Mesodermal cell (in vitro differentiated cells): ENCODE data around the gene IGLL5.
"Not testable (repeated sequence)": the region's sequence is repeated elsewhere in the genome, so short reads cannot be mapped to it uniquely, and the experiment has no call there.

Source experiments
- H3K27ac ChIP-seq: 2 replicates; pipeline ENCODE4 v1.7.0; 2013; ENCODE audit warnings: mild to moderate bottlenecking, low read depth, low read length, moderate library complexity; ENCODE audit not compliant: severe bottlenecking
- H3K36me3 ChIP-seq: 2 replicates; pipeline ENCODE4 v1.7.1; 2013; ENCODE audit warnings: mild to moderate bottlenecking, low read length, moderate library complexity; ENCODE audit not compliant: control insufficient read depth, insufficient read depth
- H3K4me1 ChIP-seq: one replicate; pipeline ENCODE4 v1.7.1; 2013; ENCODE audit warnings: mild to moderate bottlenecking, low read length; ENCODE audit not compliant: insufficient read depth, control insufficient read depth, poor library complexity, severe bottlenecking
- H3K4me3 ChIP-seq: 2 replicates; pipeline ENCODE4 v1.7.0; 2013; ENCODE audit warnings: low read length, control low read depth, mild to moderate bottlenecking; ENCODE audit not compliant: insufficient read depth, poor library complexity, severe bottlenecking; ENCODE audit errors: extremely low read depth
- H3K9me3 ChIP-seq: 2 replicates; pipeline ENCODE4 v1.7.1; 2013; ENCODE audit warnings: mild to moderate bottlenecking, low read length, moderate library complexity; ENCODE audit not compliant: control insufficient read depth
- WGBS, 2 experiments: methylation state at CpG; one replicate each; pipeline ENCODE4 v1.1.5; 2013; ENCODE audit warnings: missing lambda C conversion rate in 2 of 2; ENCODE audit not compliant: insufficient coverage in 2 of 2; 5-methylcytosine and 5-hydroxymethylcytosine counted together

The IGLL5 gene

GRCh38 chr22:22920910-22921550, 33.4 kb downstream of the IGLL5 start:
- Histone ChIP-seq H3K27ac (no peak overlapping the region), H3K9me3 (no peaks in the 10 kb centered on the region), H3K36me3 (no peaks in the 10 kb centered on the region), H3K4me3 (no peak overlapping the region), H3K4me1 (no peaks in the 10 kb centered on the region)
- 90% methylated on average over 8 to 9 of the region's 13 CpGs for WGBS, 2 experiments

- no peaks in the 10 kb centered on the region for H3K4me1 ChIP-seq
- no peak overlapping the region for H3K27ac ChIP-seq
- H3K4me3 ChIP-seq = no peak overlapping the region
- WGBS, 2 experiments = 90 to 97% methylated on average over 6 to 8 of the region's 8 CpGs
- no peaks in the 10 kb centered on the region for H3K9me3 ChIP-seq
- H3K36me3 ChIP-seq = no peaks in the 10 kb centered on the region
Measured at GRCh38 chr22:22921575-22921974, 34.0 kb downstream of the IGLL5 start.

GRCh38 chr22:22922092-22922953, 34.7 kb downstream of the IGLL5 start:
- not testable (repeated sequence) for H3K27ac ChIP-seq, H3K4me1 ChIP-seq, H3K36me3 ChIP-seq, H3K4me3 ChIP-seq, H3K9me3 ChIP-seq
- WGBS, 2 experiments = 91 to 96% methylated on average over 5 to 9 of the region's 16 CpGs

GRCh38 chr22:22922954-22923319, 35.3 kb downstream of the IGLL5 start:
- H3K9me3 ChIP-seq = no peaks in the 10 kb centered on the region
- H3K4me3 ChIP-seq = no peak overlapping the region
- WGBS, 2 experiments = 100% methylated on average over 2 of the region's 4 CpGs; no CpG with 5 or more reads in 1 of the 2 experiments
- H3K27ac ChIP-seq = no peak overlapping the region
- H3K4me1 ChIP-seq = no peaks in the 10 kb centered on the region
- H3K36me3 ChIP-seq = no peaks in the 10 kb centered on the region

GRCh38 chr22:22923379-22923778, 35.8 kb downstream of the IGLL5 start:
- Histone ChIP-seq H3K27ac (no peak overlapping the region), H3K4me3 (no peak overlapping the region), H3K36me3 (no peaks in the 10 kb centered on the region), H3K9me3 (no peaks in the 10 kb centered on the region), H3K4me1 (peaks cover under 1% of the 10 kb centered on the region)
- WGBS, 2 experiments = 94 to 100% methylated on average over 2 to 4 of the region's 4 CpGs

GRCh38 chr22:22923930-22924329, 36.3 kb downstream of the IGLL5 start:
- H3K4me3 ChIP-seq = no peak overlapping the region
- no peaks in the 10 kb centered on the region for H3K9me3 ChIP-seq
- peaks cover 6% of the 10 kb centered on the region for H3K4me1 ChIP-seq
- no peak overlapping the region for H3K27ac ChIP-seq
- WGBS, 2 experiments = 81 to 84% methylated on average over 2 to 3 of the region's 4 CpGs
- H3K36me3 ChIP-seq = no peaks in the 10 kb centered on the region

GRCh38 chr22:22924369-22925145, 36.9 kb downstream of the IGLL5 start:
- no peaks in the 10 kb centered on the region for H3K9me3 ChIP-seq
- WGBS, 2 experiments = 89 to 94% methylated on average over 7 to 9 of the region's 9 CpGs
- no peak overlapping the region for H3K27ac ChIP-seq
- H3K4me3 ChIP-seq = no peak overlapping the region
- H3K36me3 ChIP-seq = no peaks in the 10 kb centered on the region
- peaks cover 7% of the 10 kb centered on the region for H3K4me1 ChIP-seq

- H3K4me3 ChIP-seq = no peak overlapping the region
- H3K27ac ChIP-seq = no peak overlapping the region
- 87 to 95% methylated on average over 10 to 12 of the region's 14 CpGs for WGBS, 2 experiments
Measured at GRCh38 chr22:22925146-22925804, 37.7 kb downstream of the IGLL5 start.

GRCh38 chr22:22925805-22926369, 38.3 kb downstream of the IGLL5 start:
- H3K4me1 ChIP-seq = peaks cover 7% of the 10 kb centered on the region
- H3K27ac ChIP-seq = no peak overlapping the region
- WGBS, 2 experiments = 75 to 92% methylated on average over 3 to 4 of the region's 8 CpGs
- no peaks in the 10 kb centered on the region for H3K36me3 ChIP-seq
- H3K4me3 ChIP-seq = no peak overlapping the region
- no peaks in the 10 kb centered on the region for H3K9me3 ChIP-seq

More at GRCh38 chr22:22925146-22925804, 37.7 kb downstream of the IGLL5 start:
- Histone ChIP-seq H3K36me3 (no peaks in the 10 kb centered on the region), H3K9me3 (no peaks in the 10 kb centered on the region), H3K4me1 (peaks cover 7% of the 10 kb centered on the region)
